ENCODE data around the gene THRB.

THRB gene

GRCh38 chr3:24263069-24263668 lies 231.5 kb downstream of the THRB start:
- no peak for DNase-seq (ENCODE audit: low read depth)

DNA sequence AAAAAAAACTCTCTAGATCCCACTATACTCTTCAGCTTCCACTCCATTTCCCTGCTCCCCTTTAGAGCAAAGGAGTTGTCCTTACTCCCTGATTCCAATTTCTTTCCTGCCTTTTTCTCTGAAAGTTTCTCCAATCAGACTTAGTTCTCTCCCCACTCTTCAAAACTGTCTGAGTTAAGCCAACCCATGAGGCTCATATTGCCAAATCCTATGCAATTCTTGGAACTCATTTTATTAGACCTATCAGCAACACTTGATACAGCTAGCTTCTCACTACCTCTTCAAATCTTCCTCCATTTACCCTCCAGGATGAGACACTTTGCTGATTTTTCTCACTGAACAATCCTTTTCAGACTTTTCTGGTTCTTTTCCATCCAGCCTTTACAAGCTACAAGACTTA lies 233.1 kb downstream of the THRB start:
- DNase-seq (ENCODE audit: low read depth) = no peak

- no peak for DNase-seq (ENCODE audit: low read depth)
Observed at GRCh38 chr3:24259901-24260512, 234.6 kb downstream of the THRB start.

- no peak for DNase-seq (ENCODE audit: low read depth)
Observed at GRCh38 chr3:24258727-24259600, 235.7 kb downstream of the THRB start.

- no peak for DNase-seq (ENCODE audit: low read depth)
Observed at GRCh38 chr3:24258260-24258659, 236.4 kb downstream of the THRB start.

DNA sequence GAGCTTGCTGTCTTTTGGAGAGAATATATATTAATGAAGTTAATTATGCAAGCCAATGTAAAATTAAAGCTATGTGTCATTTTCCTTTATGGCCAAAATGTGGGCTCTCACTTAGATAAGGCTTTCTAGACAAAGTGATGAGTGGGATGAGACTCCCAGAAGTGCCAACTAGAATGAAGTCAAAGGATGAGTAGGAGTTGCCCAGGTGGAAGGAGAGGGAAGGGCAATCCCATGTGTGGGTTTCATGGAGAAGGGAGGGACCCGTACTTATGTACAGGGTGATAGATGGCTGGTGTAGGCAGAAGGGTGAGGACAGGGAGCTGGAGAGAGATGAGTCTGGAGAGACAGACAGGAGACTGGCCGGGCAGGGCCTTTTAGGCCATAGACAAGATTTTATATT lies 239.2 kb downstream of the THRB start:
- DNase-seq (ENCODE audit: low read depth) = no peak

DNA sequence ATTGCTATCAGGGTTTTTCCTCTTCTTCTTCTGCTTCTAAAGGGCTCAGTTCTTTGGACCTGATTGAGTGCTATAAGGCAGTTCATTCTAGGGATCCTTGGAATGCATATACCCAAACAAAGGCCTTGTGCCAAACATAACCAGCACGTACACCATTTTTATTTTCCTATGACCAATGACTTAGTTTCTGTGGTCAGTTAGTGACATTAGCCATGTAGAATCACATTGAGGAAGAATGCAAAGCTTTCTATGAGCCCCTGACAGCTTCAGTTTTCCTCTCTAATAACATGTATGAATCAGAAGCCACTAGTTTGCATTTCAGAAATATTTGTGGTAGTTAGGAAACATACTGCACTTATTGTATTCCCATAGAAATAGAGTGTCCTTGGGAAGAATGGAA lies 240.0 kb downstream of the THRB start:
- DNase-seq (ENCODE audit: low read depth) = no peak

- no peak for DNase-seq (ENCODE audit: low read depth)
Observed at GRCh38 chr3:24253336-24253735, 241.3 kb downstream of the THRB start.

DNA sequence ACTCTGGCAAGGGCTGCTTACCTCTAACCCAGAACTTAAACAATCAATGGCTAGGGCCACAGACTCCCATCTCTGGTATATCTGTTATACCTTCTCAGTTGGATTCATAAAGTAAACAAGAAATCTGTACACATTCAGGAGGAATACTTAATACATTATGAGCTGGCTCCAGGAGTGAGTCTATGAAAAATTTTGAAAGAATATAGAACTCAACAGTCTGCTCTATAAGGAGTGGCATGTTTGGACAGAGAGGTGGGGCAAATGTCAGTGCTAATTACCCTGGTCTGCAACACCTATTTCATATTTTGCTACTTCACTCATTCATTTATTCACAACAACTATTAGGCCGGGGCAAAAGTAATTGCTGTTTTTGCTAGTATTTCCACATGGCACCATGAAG lies 245.1 kb downstream of the THRB start:
- no peak for DNase-seq (ENCODE audit: low read depth)

GRCh38 chr3:24245056-24245455 lies 249.6 kb downstream of the THRB start:
- no peak for DNase-seq (ENCODE audit: low read depth)

GRCh38 chr3:24244491-24244890 lies 250.2 kb downstream of the THRB start:
- DNase-seq (ENCODE audit: low read depth) = no peak

DNA sequence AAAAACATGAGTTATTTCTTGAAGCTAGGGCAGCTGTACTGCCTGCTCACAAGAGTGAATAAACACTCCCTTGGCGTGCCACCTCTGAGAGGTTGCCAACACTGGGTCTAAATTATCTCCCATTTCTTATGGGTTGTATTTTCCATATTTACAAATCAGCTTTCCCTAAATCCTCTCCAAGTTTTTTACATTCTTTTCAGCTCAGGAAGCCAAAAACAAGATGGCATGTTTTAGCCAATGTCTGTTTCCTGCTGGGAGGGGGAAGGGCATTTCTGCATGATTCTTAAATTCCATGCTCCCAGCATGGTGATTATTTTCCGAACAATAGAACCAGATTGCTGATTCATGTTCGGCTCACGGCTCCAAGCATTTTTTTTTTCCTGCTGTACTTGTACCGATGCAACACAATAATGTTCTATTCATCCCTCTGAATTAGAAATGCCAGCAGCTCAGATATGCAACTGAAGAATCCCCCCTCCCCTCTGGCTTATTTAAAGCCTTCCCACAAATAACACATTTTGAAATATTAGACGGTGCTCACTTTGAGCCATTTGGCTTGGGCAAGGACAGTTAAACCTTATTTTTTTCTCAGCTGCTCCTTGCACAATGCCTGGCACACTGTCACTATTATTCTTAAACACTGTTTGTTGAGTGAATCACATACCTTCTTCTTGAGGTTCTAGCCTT lies 252.5 kb downstream of the THRB start:
- DNase-seq (ENCODE audit: low read depth) = no peak

DNA sequence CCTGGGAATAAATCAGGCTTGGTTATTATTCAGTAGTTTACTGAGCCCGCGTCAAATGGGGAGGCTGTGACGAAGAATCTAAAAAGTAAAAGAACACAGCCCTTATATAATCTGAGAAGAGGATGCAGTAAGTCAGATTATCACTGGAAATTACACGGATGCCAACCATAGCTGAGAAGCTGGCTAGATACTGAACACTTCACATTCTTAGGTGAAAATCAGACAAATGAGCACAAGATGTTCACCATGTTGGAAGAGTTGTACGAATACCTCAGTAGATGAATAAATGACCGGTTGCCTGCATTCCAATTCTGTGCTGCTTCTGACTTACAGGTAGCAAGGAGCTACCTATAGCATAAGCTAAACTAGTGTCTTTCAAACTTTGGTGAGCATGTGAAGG lies 254.3 kb downstream of the THRB start:
- no peak for DNase-seq (ENCODE audit: low read depth)

DNA sequence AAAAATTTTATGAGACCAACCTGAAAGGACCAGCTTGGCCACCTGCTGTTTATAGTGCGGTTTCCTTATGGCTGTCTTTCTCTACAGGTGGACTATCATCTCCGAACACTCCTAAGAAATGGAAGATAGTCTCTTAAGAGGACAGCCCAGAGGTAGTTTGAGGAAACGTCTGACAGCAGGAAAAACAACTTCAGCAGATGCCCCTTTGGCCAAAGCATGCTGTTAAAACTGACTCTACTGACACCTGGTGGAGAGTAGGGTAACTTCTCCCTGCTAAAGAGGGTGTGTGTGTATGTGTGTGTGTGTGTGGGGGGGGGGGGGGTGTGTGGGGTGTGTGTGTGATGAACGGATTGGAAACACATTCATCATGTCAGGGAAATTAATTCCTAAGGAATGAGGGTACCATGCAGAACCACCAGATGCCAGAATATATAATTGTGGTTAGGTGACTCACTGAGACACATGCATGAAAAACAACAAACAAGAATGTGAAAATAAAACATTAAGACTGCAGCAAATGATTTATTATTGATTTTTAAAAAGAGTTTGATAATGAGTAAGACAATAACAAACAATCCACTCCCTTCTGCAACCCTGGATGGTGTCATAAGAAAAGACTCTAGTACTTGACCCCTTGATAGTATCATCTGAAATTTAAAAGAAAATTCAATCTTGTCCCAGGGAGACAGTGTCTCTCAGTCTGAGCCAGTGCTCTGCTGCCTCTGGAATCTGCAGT lies 256.5 kb downstream of the THRB start:
- peak; percentile 54 for DNase-seq (ENCODE audit: low read depth)

DNA sequence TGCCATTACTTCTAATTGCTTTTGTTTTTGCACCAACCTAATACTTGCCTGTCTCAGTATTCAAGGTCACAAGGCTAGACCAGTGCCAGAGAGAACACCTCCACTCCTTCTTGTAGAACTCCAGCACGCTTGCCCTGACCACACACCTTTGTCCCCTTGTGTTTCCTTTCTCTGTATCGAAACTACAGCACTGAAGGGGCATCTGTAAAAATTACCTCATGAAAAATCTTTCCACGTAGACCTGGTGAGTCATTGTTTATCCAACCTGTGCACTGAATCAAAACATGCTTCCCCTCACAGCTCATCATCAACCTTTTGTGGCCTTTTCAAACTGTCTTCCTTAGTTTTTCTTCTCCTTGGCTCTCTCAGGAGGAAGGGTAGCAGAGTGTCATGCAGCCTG lies 259.5 kb downstream of the THRB start:
- DNase-seq (ENCODE audit: low read depth) = no peak

GRCh38 chr3:24232784-24233183 lies 261.9 kb downstream of the THRB start:
- no peak for DNase-seq (ENCODE audit: low read depth)

GRCh38 chr3:24229468-24230221 lies 265.0 kb downstream of the THRB start:
- DNase-seq (ENCODE audit: low read depth) = no peak

DNA sequence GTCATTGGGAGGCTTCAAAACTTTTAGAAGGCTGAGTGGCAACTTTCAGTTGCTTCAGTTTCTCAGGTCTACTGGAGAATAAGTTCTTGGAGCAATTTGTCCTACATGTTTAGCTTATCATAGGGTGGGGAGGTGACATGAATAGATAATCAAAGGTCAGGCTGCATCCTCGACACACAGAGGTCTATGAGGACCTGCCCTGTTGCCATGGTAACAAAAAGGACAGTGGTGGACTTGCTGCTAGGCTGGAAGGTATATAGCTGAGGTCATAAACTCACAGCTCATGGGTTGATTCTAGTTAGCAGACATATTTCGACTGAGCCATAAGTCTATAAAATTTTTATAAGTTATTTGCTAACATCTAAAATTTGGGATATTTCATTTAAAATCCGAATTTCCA lies 267.0 kb downstream of the THRB start:
- no peak for DNase-seq (ENCODE audit: low read depth)

- DNase-seq (ENCODE audit: low read depth) = no peak
Observed at GRCh38 chr3:24226397-24226796, 268.3 kb downstream of the THRB start.

GRCh38 chr3:24225385-24225950 lies 269.2 kb downstream of the THRB start:
- DNase-seq (ENCODE audit: low read depth) = no peak
